Ovary (tissue), 3 donors: ENCODE results near the gene NRXN3.

Source experiments
- CTCF ChIP-seq, 3 donors: fragments of 450-650 bp in 2 of 3; fragments of 200-600 bp in 1 of 3; IDR thresholded peaks; one replicate each; pipeline versions ENCODE4 v1.5.1 to v1.8.0; 2016 to 2022; ENCODE audit warnings: antibody characterized with exemption in 3 of 3, mild to moderate bottlenecking in 1 of 3
- EP300 ChIP-seq: sonication (generic); formaldehyde crosslinking; IDR thresholded peaks from one replicate; pipeline ENCODE4 v1.6.1; 2017; ENCODE audit warnings: antibody characterized with exemption
- POLR2A ChIP-seq: fragments of 450-650 bp; IDR thresholded peaks from one replicate; pipeline ENCODE4 v1.6.1; 2017; ENCODE audit warnings: antibody characterized with exemption, mild to moderate bottlenecking, moderate library complexity
- donor health status: DM: no; HTN: no; CAD: no.

- TF ChIP-seq CTCF (IDR thresholded peaks at IDR 0.05) (no peak), POLR2A (no peak), EP300 (no peak)
Measured at GRCh38 chr14:79598339-79598738, 1428.2 kb downstream of the NRXN3 start.
